Measurements from ENCODE around the gene TNFRSF18. TPM values are rescaled to one million over a fixed set of nuclear protein-coding genes. Genes with fewer than 3 reads are reported as not detected.
"Not testable (repeated sequence)": the region's sequence is repeated elsewhere in the genome, so short reads cannot be mapped to it uniquely, and the experiment has no call there.

TNFRSF18 gene
- total RNA-seq, 1 donor: not detected

- H3K4me3 ChIP-seq (ENCODE audit: low read depth, low read length): no peak overlapping the region
- TF ChIP-seq, protein P1, sequence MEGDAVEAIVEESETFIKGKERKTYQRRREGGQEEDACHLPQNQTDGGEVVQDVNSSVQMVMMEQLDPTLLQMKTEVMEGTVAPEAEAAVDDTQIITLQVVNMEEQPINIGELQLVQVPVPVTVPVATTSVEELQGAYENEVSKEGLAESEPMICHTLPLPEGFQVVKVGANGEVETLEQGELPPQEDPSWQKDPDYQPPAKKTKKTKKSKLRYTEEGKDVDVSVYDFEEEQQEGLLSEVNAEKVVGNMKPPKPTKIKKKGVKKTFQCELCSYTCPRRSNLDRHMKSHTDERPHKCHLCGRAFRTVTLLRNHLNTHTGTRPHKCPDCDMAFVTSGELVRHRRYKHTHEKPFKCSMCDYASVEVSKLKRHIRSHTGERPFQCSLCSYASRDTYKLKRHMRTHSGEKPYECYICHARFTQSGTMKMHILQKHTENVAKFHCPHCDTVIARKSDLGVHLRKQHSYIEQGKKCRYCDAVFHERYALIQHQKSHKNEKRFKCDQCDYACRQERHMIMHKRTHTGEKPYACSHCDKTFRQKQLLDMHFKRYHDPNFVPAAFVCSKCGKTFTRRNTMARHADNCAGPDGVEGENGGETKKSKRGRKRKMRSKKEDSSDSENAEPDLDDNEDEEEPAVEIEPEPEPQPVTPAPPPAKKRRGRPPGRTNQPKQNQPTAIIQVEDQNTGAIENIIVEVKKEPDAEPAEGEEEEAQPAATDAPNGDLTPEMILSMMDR (IDR thresholded peaks at IDR 0.05; ENCODE audit: insufficient read depth, low read depth, low read length): no peak
- DNase-seq (ENCODE audit: low read depth): no peak
These were observed 44.4 kb upstream of the TNFRSF18 start for GRCh38 chr1:1250786-1251284.

DNA sequence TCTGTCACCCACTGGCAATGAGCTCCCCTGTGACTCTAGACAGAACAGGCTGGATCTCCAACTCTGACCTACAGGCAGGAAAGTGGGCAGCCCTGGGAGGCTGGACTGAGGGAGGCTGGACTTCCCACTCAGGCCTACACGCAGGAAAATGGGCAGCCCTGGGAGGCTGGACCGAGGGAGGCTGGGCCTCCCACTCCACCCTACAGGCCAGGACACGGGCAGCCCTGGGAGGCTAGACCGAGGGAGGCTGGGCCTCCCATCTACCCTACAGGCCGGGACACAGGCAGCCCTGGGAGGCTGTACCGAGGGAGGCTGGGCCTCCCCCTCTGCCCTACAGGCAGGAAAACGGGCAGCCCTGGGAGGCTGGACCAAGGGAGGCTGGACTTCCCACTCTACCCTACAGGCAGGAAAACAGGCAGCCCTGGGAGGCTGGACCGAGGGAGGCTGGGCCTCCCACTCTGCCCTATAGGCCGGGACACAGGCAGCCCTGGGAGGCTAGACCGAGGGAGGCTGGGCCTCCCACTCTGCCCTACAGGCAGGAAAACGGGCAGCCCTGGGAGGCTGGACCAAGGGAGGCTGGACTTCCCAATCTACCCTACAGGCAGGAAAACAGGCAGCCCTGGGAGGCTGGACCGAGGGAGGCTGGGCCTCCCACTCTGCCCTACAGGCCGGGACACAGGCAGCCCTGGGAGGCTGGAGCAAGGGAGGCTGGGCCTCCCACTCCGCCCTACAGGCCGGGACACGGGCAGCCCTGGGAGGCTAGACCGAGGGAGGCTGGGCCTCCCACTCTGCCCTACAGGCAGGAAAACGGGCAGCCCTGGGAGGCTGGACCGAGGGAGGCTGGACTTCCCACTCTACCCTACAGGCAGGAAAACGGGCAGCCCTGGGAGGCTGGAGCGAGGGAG, 41.9 kb upstream of the TNFRSF18 start:
- not testable (repeated sequence) for DNase-seq (ENCODE audit: low read depth); H3K4me3 ChIP-seq (ENCODE audit: low read depth, low read length)

DNA sequence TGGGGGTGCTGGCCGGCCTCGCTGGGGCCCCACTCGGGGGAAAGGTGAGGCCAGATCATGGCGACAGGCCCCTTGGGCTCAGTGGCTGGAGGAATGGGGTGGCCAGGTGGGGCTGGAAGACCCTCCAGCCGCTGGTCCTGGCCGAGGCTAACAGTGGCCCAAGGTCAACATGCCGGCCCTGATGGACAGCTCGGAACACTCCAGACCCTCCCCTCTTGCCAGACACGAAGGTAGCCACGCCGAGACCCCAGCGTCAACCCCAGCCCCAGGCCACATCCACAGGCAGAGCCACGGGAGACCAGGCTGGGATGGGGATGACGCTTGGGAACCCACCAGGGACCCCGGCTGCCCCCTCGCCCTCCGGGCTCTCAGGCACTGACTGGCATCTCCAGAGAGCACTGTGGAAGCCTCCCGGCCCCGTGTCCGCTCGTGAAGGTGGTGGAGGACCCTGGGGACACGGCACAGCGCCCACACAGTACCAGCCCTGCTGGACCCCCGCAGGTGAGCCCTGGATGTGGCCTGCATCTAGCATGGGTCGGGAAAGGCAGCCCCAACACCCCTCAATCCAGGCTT, 41.0 kb upstream of the TNFRSF18 start:
- TF ChIP-seq, protein P1 (IDR thresholded peaks at IDR 0.05; ENCODE audit: insufficient read depth, low read depth, low read length): no peak
- DNase-seq (ENCODE audit: low read depth): no peak
- H3K4me3 ChIP-seq (ENCODE audit: low read depth, low read length): no peak overlapping the region

DNA sequence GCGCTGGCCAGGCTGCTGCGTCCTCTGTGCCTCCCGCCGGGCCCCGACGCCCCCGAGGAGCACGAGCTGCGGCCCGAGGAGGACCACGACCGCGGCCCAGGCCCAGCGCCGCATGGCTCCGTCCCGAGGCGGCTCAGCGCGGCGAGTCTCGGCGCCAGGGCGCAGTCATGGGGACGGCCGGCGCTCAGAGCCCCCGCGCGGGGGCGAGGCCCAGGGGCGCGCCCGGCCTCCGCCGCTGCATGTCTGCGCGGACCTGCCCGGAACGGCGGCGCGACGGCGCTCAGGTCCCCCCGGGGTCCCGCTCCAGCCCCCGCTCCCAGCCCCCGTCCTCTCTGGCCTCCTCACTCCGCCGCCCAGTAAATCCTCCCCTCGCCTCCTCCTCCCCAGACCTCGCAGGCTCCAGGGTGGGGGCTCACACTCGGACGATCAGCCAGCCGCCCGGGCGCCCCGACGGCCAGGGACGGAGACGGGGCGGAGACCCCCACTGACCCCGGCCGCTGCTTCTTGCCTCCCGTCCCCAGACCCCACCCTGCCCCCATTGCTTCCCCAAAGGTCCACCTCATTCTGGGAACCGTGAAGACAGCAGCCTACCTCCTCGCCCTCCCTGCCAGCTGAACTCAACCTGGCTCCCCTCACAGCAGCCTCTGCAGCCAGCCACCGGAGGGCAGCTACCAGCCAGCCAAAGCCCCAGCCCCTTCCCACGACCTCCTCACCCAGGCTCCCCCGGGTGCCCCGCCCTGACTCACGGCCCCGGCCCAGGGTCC, 40.4 kb upstream of the TNFRSF18 start, which contains the start of gene C1QTNF12:
Gene C1QTNF12 (minus strand): TSS at position 146 of the 764 bp plus-strand sequence. CDS start 32 bp downstream, at position 114.
- TF ChIP-seq, protein P1 (IDR thresholded peaks at IDR 0.05; ENCODE audit: insufficient read depth, low read depth, low read length): no peak
- DNase-seq (ENCODE audit: low read depth): no peak
- no peak within 1 kb of the TSS for H3K4me3 ChIP-seq (ENCODE audit: low read depth, low read length)

DNA sequence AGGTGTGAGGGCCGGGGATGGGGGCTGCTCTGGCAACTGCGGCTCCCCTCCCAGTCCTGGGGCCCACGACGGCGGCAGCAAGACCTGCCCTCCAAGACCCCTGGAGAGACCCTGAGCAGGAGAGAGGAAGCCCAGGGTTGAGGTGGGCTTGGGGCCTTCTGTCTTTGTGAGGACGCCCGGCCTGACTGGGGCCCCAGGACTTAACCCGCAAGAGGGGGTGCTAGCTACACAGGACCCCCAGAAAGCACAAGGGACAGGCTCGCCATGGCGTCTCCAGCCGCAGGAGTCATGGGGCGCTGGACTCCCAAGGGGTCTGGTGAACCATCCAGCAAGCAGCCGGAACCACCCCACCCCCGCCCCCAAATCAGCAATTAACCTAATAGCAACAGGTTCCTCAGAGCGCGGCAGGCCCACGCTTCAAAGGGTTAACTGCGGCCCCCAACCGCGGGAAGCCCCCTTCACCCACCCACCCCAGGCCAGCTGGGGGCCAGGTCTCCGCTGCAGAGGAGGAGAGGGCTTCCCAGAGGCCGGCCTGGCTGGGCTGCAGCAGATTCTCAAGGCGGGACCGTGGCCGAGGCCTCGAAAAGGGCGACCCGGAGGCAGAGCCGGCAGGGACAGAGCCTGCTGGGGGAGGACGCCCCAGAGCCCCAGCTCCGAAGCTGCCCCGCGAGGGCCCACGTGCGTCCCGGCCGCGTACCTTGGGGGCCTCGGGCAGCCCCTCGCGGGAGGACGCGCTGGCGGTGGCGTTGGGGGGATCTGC, 39.6 kb upstream of the TNFRSF18 start:
- TF ChIP-seq, protein P1 (IDR thresholded peaks at IDR 0.05; ENCODE audit: insufficient read depth, low read depth, low read length): no peak
- no peak for DNase-seq (ENCODE audit: low read depth)
- H3K4me3 ChIP-seq (ENCODE audit: low read depth, low read length): no peak overlapping the region

- H3K4me3 ChIP-seq (ENCODE audit: low read depth, low read length): no peak overlapping the region
- DNase-seq (ENCODE audit: low read depth): no peak
- TF ChIP-seq, protein P1 (IDR thresholded peaks at IDR 0.05; ENCODE audit: insufficient read depth, low read depth, low read length): no peak
These were observed 38.9 kb upstream of the TNFRSF18 start for GRCh38 chr1:1245178-1245816.
